ENCODE measurements around the gene ZFP92. TPM values are rescaled to one million over a fixed set of nuclear protein-coding genes. Genes with fewer than 3 reads are reported as not detected.
"Not testable (repeated sequence)": the region's sequence is repeated elsewhere in the genome, so short reads cannot be mapped to it uniquely, and the experiment has no call there.

Gene ZFP92
- total RNA-seq, 1 donor: 0.63 TPM

DNA sequence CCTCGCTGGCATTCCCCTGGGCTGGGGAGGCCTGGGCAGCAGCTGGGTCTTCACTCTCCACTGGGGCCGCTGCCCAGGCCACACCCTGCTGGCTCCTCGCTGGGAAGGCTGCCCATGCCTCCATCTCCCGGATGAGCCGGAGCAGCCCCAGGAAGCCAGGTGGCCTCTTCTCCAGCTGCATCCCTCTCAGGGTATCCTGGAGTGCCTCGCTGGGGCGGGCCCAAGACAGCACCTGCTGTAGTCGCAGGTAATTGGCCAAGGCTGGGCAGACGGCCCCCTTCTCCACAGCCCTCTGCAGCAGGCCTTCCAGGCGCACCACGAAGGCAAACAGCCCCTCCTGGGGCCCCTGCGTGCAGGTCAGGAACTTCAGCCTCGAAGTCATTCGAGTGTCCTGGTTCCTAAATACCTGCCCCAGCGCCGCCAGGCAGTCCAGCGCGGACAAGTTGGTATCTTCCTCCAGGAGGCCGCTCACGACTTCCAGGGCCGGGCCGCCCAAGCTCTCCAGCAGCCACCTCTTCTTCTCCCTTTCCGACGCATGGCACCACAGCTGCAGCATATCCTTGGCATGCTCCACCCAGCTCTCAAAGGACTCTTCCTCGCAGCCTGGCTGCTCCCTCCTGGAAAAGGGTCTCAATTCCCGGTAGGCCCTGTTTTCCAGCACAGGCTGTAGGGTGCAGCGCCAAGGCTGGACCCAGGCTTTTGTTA is 13.9 kb upstream of the ZFP92 start:
- Histone ChIP-seq H3K27me3 (ENCODE audit: insufficient read depth, low read length) (no peaks in the 10 kb centered on the region), H3K4me1 (ENCODE audit: insufficient read depth, low read length) (no peaks in the 10 kb centered on the region), H3K9me3 (ENCODE audit: low read depth, low read length) (no peaks in the 10 kb centered on the region), H3K4me3 (ENCODE audit: low read length) (no peak overlapping the region)

DNA sequence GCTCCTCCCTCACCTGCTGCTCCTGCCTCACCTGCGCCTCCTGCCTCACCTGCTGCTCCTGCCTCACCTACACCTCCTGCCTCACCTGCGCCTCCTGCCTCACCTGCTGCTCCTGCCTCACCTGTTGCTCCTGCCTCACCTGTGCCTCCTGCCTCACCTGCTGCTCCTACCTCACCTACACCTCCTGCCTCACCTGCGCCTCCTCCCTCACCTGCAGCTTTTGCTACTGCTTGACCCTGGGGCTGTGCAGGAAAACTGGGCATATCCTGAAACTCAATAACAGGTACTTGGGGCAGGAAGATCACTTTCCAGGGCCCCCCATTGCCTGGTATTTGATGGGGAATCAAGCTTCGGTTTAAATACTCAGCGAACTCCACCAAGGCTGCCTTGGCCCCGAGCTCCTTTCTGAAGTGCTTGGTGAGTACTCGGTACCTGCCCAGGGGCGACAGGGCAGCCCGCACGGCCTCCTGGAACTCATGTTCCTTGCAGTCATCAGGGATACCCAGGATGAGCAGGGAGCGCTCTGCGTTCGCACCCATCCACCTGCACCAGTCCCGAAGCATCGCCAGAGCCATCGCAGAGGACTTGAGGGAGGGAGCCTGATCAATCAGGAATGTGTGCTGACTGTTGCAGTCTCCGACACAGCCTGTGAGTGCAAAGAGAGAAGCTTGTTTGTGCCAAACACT is 12.9 kb upstream of the ZFP92 start:
- H3K9me3 ChIP-seq (ENCODE audit: low read depth, low read length): no peaks in the 10 kb centered on the region
- no peaks in the 10 kb centered on the region for H3K4me1 ChIP-seq (ENCODE audit: insufficient read depth, low read length)
- H3K27me3 ChIP-seq (ENCODE audit: insufficient read depth, low read length): no peaks in the 10 kb centered on the region
- no peak overlapping the region for H3K4me3 ChIP-seq (ENCODE audit: low read length)

DNA sequence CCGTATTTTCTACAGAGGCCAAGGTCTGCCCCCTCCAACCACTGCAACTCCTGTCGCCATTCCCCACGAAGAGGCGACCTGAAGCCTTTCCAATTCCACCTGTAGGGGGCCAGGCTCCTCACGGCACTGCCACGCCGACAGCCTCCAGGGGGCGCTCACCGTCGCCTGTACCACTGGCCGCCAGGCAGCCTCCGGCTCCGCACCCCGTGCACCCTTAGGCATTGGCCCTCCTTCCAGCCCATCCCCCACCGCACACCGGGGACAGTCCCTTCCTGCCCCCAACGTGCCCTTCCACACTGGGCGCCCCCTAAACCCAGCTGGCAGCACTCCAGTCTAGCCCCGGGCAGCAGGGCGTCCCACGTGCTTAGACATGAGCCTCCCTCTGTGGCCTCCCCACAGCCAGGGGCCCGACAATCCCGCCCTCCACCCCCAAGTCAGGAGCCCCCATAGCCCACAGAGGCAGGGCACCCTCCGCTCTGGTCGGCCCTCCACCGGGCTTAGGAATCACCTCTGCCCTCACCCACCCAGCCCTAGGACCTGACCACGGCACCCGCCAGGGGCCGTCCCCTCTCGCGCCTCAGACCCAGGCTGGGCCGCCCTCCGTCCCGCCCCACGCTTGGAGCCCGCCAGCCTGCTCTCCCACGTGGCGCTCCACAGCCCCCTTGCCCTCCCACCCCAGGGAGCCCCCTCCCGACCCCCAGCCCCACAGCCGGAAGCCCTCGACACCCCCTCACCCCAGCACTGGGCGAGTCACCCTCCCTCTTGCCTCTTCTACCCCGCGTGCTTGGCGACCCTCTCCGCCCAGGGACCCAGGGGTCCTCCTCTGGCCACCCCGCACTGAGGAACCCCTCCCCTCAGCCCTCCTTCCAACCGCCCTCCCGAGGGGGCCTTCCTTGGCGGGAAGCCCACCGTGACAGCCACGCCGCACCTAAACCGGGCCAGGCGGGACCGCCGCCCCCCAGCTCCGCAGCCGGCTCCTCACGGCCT is 10.8 kb upstream of the ZFP92 start:
- Histone ChIP-seq H3K4me1 (ENCODE audit: insufficient read depth, low read length) (no peaks in the 10 kb centered on the region), H3K27me3 (ENCODE audit: insufficient read depth, low read length) (no peaks in the 10 kb centered on the region), H3K4me3 (ENCODE audit: low read length) (no peak overlapping the region), H3K9me3 (ENCODE audit: low read depth, low read length) (no peaks in the 10 kb centered on the region)

DNA sequence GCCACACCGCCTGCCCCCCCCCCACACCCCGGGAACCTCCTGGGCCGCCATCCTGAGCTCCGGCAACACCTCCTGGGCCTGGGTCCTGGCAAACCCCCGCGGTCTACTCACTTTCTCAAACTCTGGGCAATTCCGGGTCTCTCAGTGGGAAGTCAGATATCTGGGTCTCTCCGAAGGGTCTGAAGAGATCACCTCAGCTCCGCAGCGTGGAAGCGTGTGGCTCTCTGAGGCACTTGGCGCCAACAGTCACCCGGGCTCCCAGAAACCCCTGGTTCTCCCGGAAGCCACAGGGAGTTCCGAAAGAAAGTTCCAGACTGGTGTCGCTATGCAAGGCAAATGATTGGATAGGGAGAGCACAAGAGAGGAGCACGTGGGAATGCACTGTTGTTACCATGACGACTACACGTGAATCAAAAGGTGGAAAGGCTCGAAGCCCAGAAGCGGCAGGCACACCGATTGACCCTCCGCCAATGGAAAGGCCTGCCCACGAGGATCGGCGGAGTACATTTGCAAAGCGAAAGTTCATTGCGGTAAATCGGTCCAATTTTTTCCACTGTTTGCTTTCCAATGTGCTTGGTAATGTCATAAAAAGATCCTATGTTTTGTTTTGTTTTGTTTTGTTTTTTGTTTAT is 10.0 kb upstream of the ZFP92 start, which contains the start of gene PNMA6E:
Gene PNMA6E (minus strand): TSS at position 218 of the 632 bp plus-strand sequence. CDS start 2,501 bp downstream, outside the sequence.
- Histone ChIP-seq H3K4me3 (ENCODE audit: low read length) (no peak within 1 kb of the TSS), H3K4me1 (ENCODE audit: insufficient read depth, low read length) (no peaks in the 10 kb centered on the region), H3K9me3 (ENCODE audit: low read depth, low read length) (no peaks in the 10 kb centered on the region)

DNA sequence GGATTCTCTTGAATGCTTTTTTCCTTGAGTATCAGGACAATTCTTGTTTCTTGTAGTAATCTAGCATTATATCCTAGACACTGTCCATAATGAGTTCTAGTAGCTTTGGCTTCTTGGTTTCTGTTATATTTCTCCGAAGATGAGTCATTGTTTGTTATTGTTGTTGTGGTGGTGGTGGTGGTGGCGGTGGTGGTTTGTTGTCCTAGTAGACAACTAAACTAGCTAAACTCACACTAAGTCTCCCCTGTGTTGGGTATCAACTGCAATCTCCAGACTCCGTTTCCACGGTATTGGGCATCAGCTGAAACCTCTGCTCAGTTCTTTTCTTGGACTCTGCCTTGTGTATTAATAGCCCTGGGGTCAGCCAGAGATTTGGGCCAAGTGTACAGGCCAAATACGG is 6.9 kb upstream of the ZFP92 start:
- not testable (repeated sequence) for H3K4me3 ChIP-seq (ENCODE audit: low read length)

More for the DNA sequence above, 10.0 kb upstream of the ZFP92 start, which contains the start of gene PNMA6E:
- no peaks in the 10 kb centered on the region for H3K27me3 ChIP-seq (ENCODE audit: insufficient read depth, low read length)

DNA sequence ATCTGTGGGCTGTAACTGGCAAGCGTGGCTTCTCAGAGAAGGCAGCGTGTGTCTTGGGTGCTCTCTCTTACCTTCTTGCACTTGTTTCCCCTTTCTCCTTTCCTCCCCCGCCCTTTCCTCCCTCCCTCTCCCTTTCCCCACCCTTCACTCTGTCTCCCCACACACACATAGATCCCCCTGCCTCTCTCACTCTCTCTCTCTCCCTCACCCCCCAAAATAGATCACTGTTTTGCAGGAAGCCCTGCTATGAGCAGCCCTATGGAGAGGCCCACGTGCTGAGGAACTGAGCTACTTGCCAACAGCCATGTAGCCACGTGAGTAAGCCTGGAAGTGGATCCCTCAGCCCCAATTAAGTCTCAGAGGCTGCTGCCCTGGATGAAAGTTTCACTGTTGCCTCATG is 5.8 kb upstream of the ZFP92 start:
- H3K27me3 ChIP-seq (ENCODE audit: insufficient read depth, low read length): no peaks in the 10 kb centered on the region
- no peaks in the 10 kb centered on the region for H3K4me1 ChIP-seq (ENCODE audit: insufficient read depth, low read length)
- H3K4me3 ChIP-seq (ENCODE audit: low read length): no peak overlapping the region
- H3K9me3 ChIP-seq (ENCODE audit: low read depth, low read length): no peaks in the 10 kb centered on the region

More for the DNA sequence above, 6.9 kb upstream of the ZFP92 start:
- not testable (repeated sequence) for H3K27me3 ChIP-seq (ENCODE audit: insufficient read depth, low read length); H3K9me3 ChIP-seq (ENCODE audit: low read depth, low read length); H3K4me1 ChIP-seq (ENCODE audit: insufficient read depth, low read length)

DNA sequence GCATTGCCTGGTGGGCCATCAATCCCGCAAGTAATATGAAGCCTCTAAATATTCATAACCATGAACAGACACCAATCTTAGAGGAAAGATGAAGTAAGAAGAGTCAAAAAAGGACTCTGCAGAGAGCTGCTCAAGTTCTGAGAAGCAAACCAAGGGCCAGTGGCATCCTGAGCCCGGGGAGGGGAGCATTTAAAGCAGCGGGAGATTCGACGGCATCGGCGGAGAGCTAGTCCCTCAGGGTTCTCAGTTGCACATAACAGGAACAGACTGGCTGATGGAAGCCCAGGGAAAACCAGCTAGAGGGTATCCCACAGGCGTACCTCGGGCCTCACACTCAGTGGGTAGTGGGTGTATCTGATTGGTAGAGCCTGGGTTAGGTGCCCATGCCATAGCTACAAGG is 5.3 kb upstream of the ZFP92 start:
- no peaks in the 10 kb centered on the region for H3K27me3 ChIP-seq (ENCODE audit: insufficient read depth, low read length)
- H3K4me3 ChIP-seq (ENCODE audit: low read length): no peak overlapping the region
- H3K4me1 ChIP-seq (ENCODE audit: insufficient read depth, low read length): no peaks in the 10 kb centered on the region
- no peaks in the 10 kb centered on the region for H3K9me3 ChIP-seq (ENCODE audit: low read depth, low read length)

DNA sequence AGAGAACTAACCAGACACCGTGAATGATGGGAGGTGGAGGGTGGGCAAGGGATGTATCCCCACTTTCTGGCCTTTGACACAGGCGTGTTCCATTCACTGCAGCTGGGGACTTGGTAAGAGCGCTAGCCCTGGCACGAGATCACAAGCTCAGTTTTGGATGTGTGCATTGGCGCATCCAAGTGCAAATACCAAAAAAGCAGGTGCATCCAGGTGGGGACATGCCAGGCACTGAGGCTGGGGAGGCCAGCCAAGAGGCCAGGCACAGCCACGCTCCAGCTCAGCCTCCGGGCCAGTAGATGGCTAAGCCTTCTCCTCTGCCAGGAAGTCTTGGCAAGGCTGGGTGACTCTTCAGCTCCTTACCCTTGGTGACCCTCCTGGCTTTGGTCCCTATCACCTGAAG is 4.4 kb upstream of the ZFP92 start:
- no peaks in the 10 kb centered on the region for H3K9me3 ChIP-seq (ENCODE audit: low read depth, low read length)
- peaks cover 2% of the 10 kb centered on the region for H3K4me1 ChIP-seq (ENCODE audit: insufficient read depth, low read length)
- H3K27me3 ChIP-seq (ENCODE audit: insufficient read depth, low read length): no peaks in the 10 kb centered on the region
- H3K4me3 ChIP-seq (ENCODE audit: low read length): no peak overlapping the region

DNA sequence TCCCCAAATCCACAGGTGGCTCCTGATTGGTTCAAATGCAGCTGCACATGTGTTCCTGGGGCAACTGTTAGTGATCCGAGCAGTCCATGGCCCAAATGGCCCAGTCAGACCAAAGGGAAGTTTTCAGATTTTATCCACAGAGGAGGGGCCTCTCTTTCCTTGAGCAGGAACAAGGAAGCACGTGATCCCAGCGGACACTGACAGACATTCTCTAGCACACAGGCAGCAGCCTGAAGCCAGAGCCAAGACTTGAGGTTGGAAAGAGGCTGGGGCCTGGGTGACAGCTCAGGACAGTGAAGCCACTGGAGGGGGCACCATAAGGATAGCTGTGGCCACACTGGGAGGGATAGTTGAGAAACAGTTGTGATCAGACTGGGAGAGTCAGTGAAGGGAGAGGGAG is 3.5 kb upstream of the ZFP92 start:
- peaks cover 10% of the 10 kb centered on the region for H3K4me1 ChIP-seq (ENCODE audit: insufficient read depth, low read length)
- no peaks in the 10 kb centered on the region for H3K27me3 ChIP-seq (ENCODE audit: insufficient read depth, low read length)
- H3K4me3 ChIP-seq (ENCODE audit: low read length): no peak overlapping the region
- no peaks in the 10 kb centered on the region for H3K9me3 ChIP-seq (ENCODE audit: low read depth, low read length)

DNA sequence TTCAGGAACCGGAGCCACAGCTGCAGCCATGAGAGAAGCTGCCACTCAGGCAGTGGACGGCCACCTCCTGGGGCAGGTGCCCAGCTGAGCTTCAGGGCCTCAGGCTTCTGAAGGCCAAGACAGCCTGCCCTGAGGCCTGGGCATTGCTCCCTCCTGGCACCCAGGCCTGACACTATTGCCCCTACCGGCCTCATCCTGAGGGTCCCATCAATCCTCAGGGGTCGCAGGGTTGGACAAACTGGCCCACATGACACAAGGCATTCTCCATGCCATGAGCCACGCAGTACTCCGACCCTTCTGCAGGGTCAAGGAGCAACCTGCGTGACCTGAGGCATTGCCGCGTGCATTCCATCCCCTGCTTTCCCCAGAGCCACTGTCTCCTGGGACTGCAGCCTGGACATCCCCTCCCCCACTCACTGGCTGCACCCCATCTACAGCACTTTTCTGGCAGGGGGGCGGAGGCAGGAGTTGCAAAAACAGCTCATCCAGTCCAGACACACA is 3.0 kb upstream of the ZFP92 start:
- H3K9me3 ChIP-seq (ENCODE audit: low read depth, low read length): no peaks in the 10 kb centered on the region
- no peaks in the 10 kb centered on the region for H3K27me3 ChIP-seq (ENCODE audit: insufficient read depth, low read length)
- peaks cover 14% of the 10 kb centered on the region for H3K4me1 ChIP-seq (ENCODE audit: insufficient read depth, low read length)
- H3K4me3 ChIP-seq (ENCODE audit: low read length): no peak overlapping the region

DNA sequence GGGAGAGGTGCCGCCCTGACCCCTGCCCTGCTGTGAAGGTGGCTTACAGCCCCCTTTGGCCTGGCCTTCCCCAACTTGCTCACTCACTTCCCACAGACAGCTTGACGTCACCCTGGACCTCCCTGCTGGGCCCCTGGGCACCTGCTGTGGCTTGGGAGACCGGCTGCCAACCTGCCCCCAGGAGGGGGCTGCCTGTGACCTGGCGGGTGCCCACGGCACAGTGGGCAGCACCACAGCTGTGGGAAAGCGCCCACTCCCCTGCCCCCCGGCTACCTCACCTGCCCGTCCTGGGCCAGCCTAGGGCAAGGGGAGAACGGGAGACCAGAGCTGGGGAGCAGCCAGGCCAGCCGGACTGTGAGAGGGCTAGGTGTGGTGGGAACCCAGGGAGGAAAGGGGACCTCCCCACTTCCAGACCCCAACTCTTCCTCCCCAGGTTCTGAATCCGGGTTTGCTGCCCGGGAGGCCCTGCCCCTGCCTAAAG is 2.4 kb upstream of the ZFP92 start:
- Histone ChIP-seq H3K9me3 (ENCODE audit: low read depth, low read length) (no peaks in the 10 kb centered on the region), H3K4me1 (ENCODE audit: insufficient read depth, low read length) (peaks cover 14% of the 10 kb centered on the region), H3K4me3 (ENCODE audit: low read length) (no peak overlapping the region), H3K27me3 (ENCODE audit: insufficient read depth, low read length) (no peaks in the 10 kb centered on the region)

DNA sequence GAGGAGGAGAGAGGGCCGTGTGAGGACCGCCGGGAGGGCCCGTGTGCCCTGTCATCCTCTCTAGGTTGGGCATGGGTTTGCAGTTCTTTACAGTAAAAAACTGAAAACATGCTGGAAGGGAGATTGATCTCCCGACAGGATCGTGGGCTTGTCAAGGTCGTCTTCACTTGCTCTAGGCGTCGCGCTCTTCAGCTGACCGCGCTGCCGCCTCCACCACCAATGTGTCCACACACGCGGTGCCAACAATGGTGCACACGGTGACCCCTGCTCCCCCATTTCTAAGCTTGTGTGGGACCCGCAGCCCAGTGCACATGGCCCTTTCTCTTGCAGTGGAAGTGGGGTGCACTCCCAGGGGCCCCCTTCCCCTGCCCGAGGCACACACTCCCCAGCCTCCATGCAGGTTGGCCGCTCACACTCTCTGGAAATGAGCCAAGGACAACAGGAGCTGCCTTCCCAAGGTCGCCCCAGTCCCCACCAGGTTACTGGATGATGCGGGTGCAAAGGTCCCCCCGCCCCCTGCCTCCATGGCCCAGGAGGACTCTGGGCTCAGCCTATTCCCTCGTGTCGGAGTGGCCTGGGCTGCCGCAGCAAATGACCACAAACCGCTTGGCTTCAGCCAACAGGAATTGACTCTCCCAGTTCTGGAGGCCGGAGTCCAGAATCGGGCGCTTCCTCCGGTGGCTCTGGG is 1.7 kb upstream of the ZFP92 start:
- H3K27me3 ChIP-seq (ENCODE audit: insufficient read depth, low read length): no peaks in the 10 kb centered on the region
- no peak overlapping the region for H3K4me3 ChIP-seq (ENCODE audit: low read length)
- no peaks in the 10 kb centered on the region for H3K9me3 ChIP-seq (ENCODE audit: low read depth, low read length)
- H3K4me1 ChIP-seq (ENCODE audit: insufficient read depth, low read length): peaks cover 14% of the 10 kb centered on the region

DNA sequence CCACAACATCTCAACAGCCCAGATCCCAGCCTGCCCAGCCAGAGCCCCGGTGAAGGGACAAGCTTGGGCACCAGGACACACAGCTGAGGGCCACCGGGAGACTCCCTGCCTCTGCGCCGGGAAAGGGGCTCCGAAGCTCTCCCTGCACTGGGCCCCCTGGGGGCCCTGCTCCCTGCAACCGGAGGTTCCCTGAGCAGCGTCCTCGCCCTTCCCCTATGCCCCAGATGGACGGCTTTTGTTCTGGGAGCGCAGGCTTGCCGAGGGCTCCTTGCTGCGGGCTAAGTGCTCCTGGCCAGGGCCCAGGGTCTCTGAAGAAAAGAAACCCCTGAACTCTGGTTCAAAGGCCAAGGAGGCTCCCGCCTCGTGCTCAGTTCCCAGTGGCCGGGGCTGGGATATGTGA is 899 bp upstream of the ZFP92 start:
- Histone ChIP-seq H3K27me3 (ENCODE audit: insufficient read depth, low read length) (no peaks in the 10 kb centered on the region), H3K4me3 (ENCODE audit: low read length) (no peak overlapping the region), H3K4me1 (ENCODE audit: insufficient read depth, low read length) (peaks cover 14% of the 10 kb centered on the region)

DNA sequence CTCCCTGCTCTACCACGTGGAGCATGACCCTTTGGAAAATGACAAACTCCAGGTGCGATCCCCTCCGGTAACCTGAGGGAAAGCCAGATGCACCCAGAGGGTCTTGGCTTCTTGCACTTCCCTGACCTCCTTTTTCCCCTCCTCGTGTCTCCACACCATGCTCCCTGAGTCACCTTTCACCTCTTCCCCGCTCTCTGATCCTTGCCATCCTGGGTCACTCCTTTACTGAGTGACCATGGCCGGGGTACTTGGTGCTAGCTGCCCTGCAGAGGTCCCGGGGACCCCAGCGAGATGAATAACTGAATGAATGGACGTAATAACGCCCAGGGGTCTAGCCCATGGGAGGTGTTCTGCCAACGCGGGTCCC is 401 bp upstream of the ZFP92 start:
- peaks cover 14% of the 10 kb centered on the region for H3K4me1 ChIP-seq (ENCODE audit: insufficient read depth, low read length)
- no peak overlapping the region for H3K4me3 ChIP-seq (ENCODE audit: low read length)
- no peaks in the 10 kb centered on the region for H3K27me3 ChIP-seq (ENCODE audit: insufficient read depth, low read length)
- H3K9me3 ChIP-seq (ENCODE audit: low read depth, low read length): no peaks in the 10 kb centered on the region

More for the DNA sequence above, 899 bp upstream of the ZFP92 start:
- no peaks in the 10 kb centered on the region for H3K9me3 ChIP-seq (ENCODE audit: low read depth, low read length)

All from mononuclear cell (primary cell).